Measurements from ENCODE around the gene FAM3A.

GRCh38 chrX:154469114-154469513 is 46.9 kb downstream of the FAM3A start:
- TF ChIP-seq ZNF318 (IDR thresholded peaks at IDR 0.05; ENCODE audit: borderline replicate concordance in 1 of 2, low read depth in 1 of 2) (no peak), ZKSCAN1 (IDR thresholded peaks at IDR 0.05; ENCODE audit: low read depth, low read length) (no peak), CBFB (CRISPR knock-in tag; IDR thresholded peaks at IDR 0.05) (no peak), RAD21 (CRISPR knock-in tag; conservative IDR thresholded peaks at IDR 0.05 in 1 of 2, IDR thresholded peaks at IDR 0.05 in 1 of 2) (no peak), CUX1 (CRISPR knock-in tag; IDR thresholded peaks at IDR 0.05) (no peak), ELK1 (CRISPR knock-in tag; IDR thresholded peaks at IDR 0.05) (no peak), KAT8 (IDR thresholded peaks at IDR 0.05; ENCODE audit: low read depth) (no peak)
